Muscle of leg (tissue), 11 donors: Measurements from ENCODE around the gene INPP5A. TPM values are rescaled to one million over a fixed set of nuclear protein-coding genes. Genes with fewer than 3 reads are reported as not detected.

Experiments used
- DNase-seq: peaks from one replicate; pipeline ENCODE4 v3.0.0; 2013
- H3K27ac ChIP-seq: one replicate; pipeline ENCODE4 v1.5.1; 2013; ENCODE audit warnings: mild to moderate bottlenecking, low read length, control low read depth
- H3K27me3 ChIP-seq: one replicate; pipeline ENCODE4 v1.6.1; 2013; ENCODE audit warnings: low read length; ENCODE audit not compliant: control insufficient read depth, insufficient read depth
- H3K36me3 ChIP-seq: one replicate; pipeline ENCODE4 v1.6.1; 2013; ENCODE audit warnings: low read length; ENCODE audit not compliant: control insufficient read depth, insufficient read depth
- H3K4me1 ChIP-seq: one replicate; pipeline ENCODE4 v1.6.1; 2013; ENCODE audit warnings: low read length; ENCODE audit not compliant: control insufficient read depth, insufficient read depth
- H3K4me3 ChIP-seq: one replicate; pipeline ENCODE4 v1.5.1; 2013; ENCODE audit warnings: low read length, control low read depth
- H3K9me3 ChIP-seq: replicated peaks from 2 replicates; pipeline ENCODE4 v1.6.1; 2013; ENCODE audit warnings: low read depth, low read length; ENCODE audit not compliant: control insufficient read depth
- WGBS: methylation state at CpG from one replicate; pipeline ENCODE4 v1.1.5; 2013; ENCODE audit warnings: missing lambda C conversion rate; ENCODE audit not compliant: insufficient coverage; 5-methylcytosine and 5-hydroxymethylcytosine counted together
- polyA plus RNA-seq, 8 donors: library from polyadenylated mRNA; unstranded; fragments of 120-200 nt; gene quantifications; one replicate each; pipeline versions ENCODE4 v1.2.1 to v1.2.3, GENCODE V29; 2013; ENCODE audit warnings: inconsistent platforms in 1 of 8, low replicate concordance in 1 of 8; ENCODE audit not compliant: insufficient read length in 8 of 8, insufficient read depth in 1 of 8
- total RNA-seq: library from RNA; stranded (reverse); fragments of 120-200 nt; gene quantifications from one replicate; pipeline ENCODE4 v1.2.4, GENCODE V29; 2013

Gene INPP5A
- total and polyA plus RNA-seq, 9 donors: 34.1 to 56.2 (median 44.7) TPM

DNA sequence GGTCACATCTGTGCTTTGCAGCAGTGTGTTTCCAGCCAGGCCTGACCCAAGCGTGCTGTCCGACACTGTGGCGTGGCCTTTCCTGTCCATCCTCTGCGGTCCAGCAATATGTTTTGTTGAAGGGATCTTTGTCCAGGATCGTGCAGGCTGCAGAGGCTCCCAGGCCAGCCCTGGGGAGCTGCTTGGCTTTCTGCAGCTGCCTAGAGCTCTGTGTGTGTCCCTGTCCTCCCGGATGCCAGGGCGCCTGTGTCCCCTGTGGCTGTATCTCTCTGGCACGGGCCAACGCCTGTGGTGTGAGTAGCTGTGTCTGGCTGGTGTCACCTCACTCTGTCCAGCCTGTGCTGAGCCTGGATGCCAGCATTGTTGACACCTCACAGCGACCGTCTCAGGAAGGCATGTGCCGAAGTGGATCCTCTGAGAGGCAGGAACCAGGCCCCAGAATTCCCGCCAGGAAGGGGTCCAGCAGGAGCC, 94.5 kb downstream of the INPP5A start:
- peak; percentile 41 for DNase-seq
- Histone ChIP-seq H3K4me1 (peaks cover 66% of the 10 kb centered on the region), H3K36me3 (no peaks in the 10 kb centered on the region), H3K4me3 (no peak overlapping the region), H3K27me3 (no peaks in the 10 kb centered on the region), H3K27ac (peak overlapping the region; percentile 97), H3K9me3 (no peaks in the 10 kb centered on the region)
- WGBS: 67% methylated on average over 12 of the region's 13 CpGs

DNA sequence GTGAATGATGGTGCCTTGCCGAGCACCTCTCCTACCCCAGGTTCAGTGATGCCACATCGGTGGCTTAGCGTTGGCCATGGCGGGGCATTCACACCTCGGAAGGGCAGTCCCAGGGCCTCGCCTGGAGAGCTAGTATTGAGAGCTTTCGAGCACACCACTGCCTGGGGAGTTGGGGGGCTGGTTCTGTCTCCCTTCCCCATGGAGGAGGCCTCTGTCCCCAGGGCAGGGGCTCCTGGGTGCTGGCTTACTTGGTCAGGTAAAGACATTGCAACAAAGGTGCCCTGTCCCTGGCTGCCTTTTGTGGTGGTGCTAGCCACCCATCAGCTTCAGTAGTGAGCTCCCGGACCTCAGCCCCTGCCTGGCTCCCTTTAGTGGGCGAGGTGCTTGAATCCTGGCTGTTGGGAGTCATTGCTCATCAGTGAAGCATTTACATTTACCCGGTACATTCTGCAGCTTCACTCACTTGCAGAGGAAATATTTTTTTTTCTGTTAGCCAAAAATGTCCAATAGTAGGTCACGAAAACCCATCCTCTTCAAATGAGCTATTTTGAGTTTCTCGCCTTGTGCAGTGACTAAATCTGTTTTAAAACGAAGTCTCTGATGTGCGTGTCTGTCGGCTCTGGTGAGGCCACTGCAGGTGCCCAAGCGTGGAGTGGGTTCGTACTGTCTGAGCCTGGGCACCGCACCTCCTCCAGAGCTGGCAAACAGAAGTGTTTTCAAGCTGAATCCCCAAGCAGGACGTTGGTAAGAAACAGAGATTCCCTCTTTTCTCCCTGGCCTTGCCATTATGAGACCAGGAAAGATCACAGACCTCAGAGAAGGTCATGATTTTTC, 95.5 kb downstream of the INPP5A start:
- peaks cover 60% of the 10 kb centered on the region for H3K4me1 ChIP-seq
- no peaks in the 10 kb centered on the region for H3K27me3 ChIP-seq
- peak overlapping the region; percentile 97 for H3K27ac ChIP-seq
- H3K36me3 ChIP-seq: no peaks in the 10 kb centered on the region
- DNase-seq: no peak
- H3K4me3 ChIP-seq: no peak overlapping the region
- no peaks in the 10 kb centered on the region for H3K9me3 ChIP-seq
- 78% methylated on average over 10 of the region's 19 CpGs for WGBS

DNA sequence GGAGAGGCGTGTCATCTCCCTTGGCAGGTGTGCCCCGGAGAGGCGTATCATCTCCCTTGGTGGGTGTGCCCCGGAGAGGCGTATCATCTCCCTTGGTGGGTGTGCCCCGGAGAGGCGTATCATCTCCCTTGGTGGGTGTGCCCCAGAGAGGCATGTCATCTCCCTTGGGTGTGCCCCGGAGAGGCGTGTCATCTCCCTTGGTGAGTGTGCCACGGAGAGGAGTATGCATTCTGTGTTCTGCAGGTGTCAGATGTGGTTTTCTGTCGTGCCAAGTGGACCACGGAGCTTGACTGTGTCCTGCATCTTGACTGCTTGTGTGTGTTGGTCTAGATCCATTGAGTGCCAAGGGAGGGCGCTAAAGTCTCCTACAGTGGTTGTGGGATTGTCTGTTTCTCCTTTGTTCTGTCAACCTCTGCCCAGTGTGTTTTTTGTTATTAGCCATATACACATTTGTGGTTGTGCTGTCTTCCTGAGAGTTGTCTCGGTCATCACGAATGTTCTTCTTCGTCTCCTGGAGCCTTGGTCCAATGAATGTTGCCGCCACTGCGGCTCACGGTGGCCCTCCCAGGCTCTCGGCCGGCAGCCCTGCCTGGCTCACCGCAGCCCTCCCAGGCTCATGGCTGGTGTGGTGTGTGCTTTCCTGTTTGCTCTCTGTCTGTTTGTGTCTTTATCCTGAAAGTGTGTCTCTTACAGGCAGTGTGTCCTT, 96.8 kb downstream of the INPP5A start:
- H3K27ac ChIP-seq: no peak overlapping the region
- no peak overlapping the region for H3K4me3 ChIP-seq
- WGBS: 89% methylated on average over 13 of the region's 22 CpGs
- no peaks in the 10 kb centered on the region for H3K27me3 ChIP-seq
- no peak for DNase-seq
- H3K4me1 ChIP-seq: peaks cover 51% of the 10 kb centered on the region
- no peaks in the 10 kb centered on the region for H3K36me3 ChIP-seq
- H3K9me3 ChIP-seq: no peaks in the 10 kb centered on the region

DNA sequence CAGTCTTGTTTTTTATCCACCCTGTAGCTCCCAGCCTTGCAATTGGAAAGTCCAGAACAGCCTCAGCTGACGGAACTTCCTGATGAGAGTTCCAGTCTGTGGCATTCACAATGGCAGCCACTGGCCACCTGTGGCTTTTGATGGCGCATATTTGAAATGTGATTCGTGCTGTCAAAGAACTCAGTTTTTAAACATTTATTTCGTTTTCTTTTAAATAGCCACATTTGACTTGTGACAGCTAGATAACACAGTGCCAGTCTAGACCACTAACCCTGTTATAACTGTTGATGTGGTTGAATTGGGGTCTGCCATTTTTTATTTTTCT, 97.3 kb downstream of the INPP5A start:
- no peaks in the 10 kb centered on the region for H3K9me3 ChIP-seq
- H3K36me3 ChIP-seq: no peaks in the 10 kb centered on the region
- peaks cover 46% of the 10 kb centered on the region for H3K4me1 ChIP-seq
- 75% methylated on average over 1 of the region's 4 CpGs for WGBS
- H3K4me3 ChIP-seq: no peak overlapping the region
- DNase-seq: no peak
- no peaks in the 10 kb centered on the region for H3K27me3 ChIP-seq
- H3K27ac ChIP-seq: no peak overlapping the region

DNA sequence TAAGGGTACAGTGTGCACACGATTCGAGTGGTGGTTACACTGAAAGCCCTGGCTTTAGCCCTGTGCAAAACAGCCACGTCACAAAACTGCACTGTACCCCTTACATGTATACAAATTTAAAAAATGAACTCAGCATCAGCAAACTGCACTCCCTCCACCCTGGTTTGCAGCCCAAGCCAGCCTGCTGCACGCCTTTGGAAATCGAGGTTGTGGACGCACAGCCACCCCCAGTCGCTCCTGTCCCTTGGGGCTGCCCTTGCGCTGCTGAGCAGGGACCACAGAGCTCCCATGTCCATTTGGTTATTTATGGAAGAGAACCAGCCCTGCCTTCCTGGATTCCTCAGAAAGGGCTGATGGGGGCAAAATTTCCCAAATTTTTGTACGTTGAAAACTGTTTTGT, 98.8 kb downstream of the INPP5A start:
- Histone ChIP-seq H3K27me3 (no peaks in the 10 kb centered on the region), H3K27ac (no peak overlapping the region), H3K36me3 (no peaks in the 10 kb centered on the region), H3K9me3 (no peaks in the 10 kb centered on the region), H3K4me3 (no peak overlapping the region), H3K4me1 (peaks cover 33% of the 10 kb centered on the region)
- 82% methylated on average over 3 of the region's 9 CpGs for WGBS
- DNase-seq: no peak

DNA sequence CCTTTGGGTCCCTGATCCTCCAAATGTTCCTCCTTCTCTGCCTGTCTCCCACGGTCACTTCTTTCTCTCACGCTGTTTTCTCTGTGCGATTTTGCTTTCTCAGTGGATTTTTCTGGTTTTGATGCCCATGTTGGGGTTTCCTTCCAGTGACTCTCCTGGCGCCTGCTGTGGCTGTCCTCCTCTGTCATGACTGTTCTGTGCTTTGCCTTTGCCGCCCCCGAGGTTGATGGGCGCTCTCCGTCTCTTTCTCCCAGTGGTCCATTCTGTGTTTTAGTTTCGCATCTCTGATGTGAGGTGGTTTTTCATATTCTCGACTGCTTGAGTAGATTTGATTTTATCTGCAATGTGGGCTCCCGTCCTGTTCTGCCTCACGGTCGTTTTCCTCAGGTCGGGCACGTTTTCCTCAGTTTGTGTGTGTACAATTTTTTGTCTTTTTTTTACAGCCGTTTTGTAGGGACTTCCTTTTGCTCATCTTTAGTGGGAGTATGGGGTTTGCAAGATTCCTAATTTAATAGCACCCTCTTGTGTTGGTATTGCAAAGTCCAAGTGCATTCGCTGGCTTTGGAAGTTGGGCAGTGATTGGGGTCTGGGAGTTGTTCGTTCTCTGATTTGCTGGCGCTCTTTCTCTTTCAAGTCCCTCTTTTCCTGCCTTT, 100.0 kb downstream of the INPP5A start:
- WGBS: 67% methylated on average over 6 of the region's 19 CpGs
- peak; percentile 88 for DNase-seq
- Histone ChIP-seq H3K27me3 (no peaks in the 10 kb centered on the region), H3K4me3 (no peak overlapping the region), H3K36me3 (no peaks in the 10 kb centered on the region), H3K9me3 (no peaks in the 10 kb centered on the region), H3K27ac (no peak overlapping the region), H3K4me1 (peaks cover 21% of the 10 kb centered on the region)

DNA sequence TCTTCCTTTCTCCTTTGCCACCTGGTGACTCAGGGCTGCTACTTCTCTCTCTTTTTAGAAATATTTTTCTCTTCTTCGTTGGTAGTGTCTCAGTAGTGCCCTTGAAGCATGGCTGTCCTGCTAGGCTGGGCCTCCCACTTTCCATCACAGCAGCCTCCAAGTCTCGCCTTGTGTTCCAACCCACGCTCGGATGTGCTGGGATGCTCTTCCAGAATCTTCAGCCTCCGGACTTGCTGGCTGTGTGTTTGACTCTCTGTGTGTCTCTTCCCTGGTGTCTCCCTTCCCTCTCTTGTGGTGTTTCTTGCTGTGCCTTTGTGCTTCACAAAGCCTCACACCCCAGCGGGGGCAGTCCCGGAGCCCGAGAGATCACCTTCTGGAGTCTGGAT, 100.5 kb downstream of the INPP5A start:
- Histone ChIP-seq H3K27me3 (no peaks in the 10 kb centered on the region), H3K36me3 (no peaks in the 10 kb centered on the region), H3K4me1 (peaks cover 16% of the 10 kb centered on the region), H3K4me3 (no peak overlapping the region), H3K27ac (no peak overlapping the region), H3K9me3 (no peaks in the 10 kb centered on the region)
- 40% methylated on average over 1 of the region's 8 CpGs for WGBS
- DNase-seq: peak; percentile 42

DNA sequence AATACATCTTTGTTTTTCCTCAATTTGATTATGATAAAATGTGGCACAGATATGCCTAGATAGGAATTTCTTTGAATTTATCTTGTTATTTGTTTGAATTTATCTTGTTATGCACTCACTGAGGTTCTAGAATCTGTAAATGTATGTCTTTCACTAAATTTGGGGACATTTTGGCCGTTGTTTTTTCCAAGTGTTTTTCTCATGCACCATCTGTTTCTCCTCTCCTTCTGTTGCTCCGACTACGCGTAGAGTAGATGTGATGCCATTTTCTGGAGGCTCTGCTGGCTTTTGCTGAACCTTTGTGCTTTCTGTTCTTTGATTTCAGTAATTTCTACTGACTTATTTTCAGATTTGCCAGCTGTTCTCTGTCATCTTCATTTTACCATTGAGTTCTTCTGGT, 101.9 kb downstream of the INPP5A start:
- Histone ChIP-seq H3K4me3 (no peak overlapping the region), H3K27me3 (no peaks in the 10 kb centered on the region), H3K4me1 (peaks cover 8% of the 10 kb centered on the region), H3K36me3 (no peaks in the 10 kb centered on the region), H3K27ac (no peak overlapping the region), H3K9me3 (no peaks in the 10 kb centered on the region)
- no peak for DNase-seq
- whole genome bisulfite sequencing: 100% methylated on average over 3 of the region's 4 CpGs

DNA sequence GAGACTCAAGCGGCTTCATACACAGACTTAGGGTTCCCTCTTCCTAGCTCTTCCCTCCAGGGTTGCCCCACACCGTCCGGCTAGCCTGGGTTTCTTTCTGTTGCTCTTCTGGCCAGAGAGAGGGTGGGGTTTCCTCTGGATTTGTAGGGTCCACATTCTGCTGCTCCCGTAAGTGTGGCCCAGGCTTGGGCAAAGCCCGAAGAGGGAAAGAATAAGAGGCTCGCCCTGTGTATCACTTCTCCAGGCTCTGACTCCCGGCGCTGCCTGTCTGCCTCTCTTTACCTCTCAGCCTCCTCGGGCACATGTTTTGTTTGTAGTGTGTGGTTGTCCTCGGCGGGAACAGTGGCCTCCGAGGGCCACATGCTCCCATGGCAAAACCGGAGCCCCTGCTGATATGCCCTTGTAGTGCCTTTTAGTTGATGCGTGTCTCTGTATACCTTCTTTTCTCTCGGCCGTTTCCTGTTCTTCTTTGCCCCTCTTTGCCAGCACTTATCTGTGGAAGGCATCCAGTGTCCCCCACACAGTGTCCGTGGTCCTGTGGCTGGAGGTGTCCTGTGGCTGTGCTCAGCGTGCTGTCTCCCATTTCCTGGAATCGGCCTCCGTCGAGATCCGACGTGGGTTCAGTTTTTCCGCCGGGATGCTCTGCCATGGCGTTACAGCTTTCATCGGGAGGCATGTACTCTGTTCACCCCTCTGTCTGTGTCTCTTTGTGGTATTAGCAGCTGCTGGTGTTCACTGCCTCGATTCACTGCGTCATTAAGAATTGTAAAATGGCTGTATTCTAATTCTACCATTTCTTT, 102.9 kb downstream of the INPP5A start:
- WGBS: 94% methylated on average over 11 of the region's 29 CpGs
- Histone ChIP-seq H3K27me3 (no peaks in the 10 kb centered on the region), H3K4me1 (peaks cover 3% of the 10 kb centered on the region), H3K27ac (no peak overlapping the region), H3K36me3 (no peaks in the 10 kb centered on the region), H3K9me3 (no peaks in the 10 kb centered on the region), H3K4me3 (no peak overlapping the region)
- no peak for DNase-seq
